Urinary bladder (tissue), 4 donors: ENCODE data around the gene SRP9. TPM values are rescaled to one million over a fixed set of nuclear protein-coding genes. Genes with fewer than 3 reads are reported as not detected.
A peak's percentile ranks its signal among the peaks of the same experiment; 100 is the strongest.

Source experiments
- DNase-seq: peaks from one replicate; pipeline ENCODE4 v3.0.0-alpha.2; 2015; ENCODE audit errors: extremely low spot score
- H3K27ac ChIP-seq: one replicate; pipeline ENCODE4 v1.5.1; 2013; ENCODE audit warnings: low read depth, mild to moderate bottlenecking, moderate library complexity
- H3K36me3 ChIP-seq: one replicate; pipeline ENCODE4 v1.6.1; 2013; ENCODE audit warnings: mild to moderate bottlenecking, moderate library complexity; ENCODE audit not compliant: insufficient read depth
- H3K4me1 ChIP-seq: one replicate; pipeline ENCODE4 v1.6.1; 2013; ENCODE audit warnings: mild to moderate bottlenecking, moderate library complexity; ENCODE audit not compliant: insufficient read depth
- H3K4me3 ChIP-seq: one replicate; pipeline ENCODE4 v1.5.1; 2013; ENCODE audit warnings: low read depth, low read length
- WGBS: extraction: QIAGEN DNeasy Blood & Tissue Kit; methylation state at CpG from one replicate; pipeline ENCODE4 v1.1.7; 2013; 5-methylcytosine and 5-hydroxymethylcytosine counted together
- polyA plus RNA-seq: library from polyadenylated mRNA; stranded (reverse); fragments of 200-250 nt; gene quantifications from one replicate; pipeline ENCODE4 v1.2.3, GENCODE V29; 2013
- total RNA-seq: library from RNA; depleted of rRNA; stranded (reverse); fragments of >200 nt; gene quantifications from one replicate; pipeline ENCODE4 v1.2.3, GENCODE V29; 2014
- donor health status: healthy with polysubstance abuse.
- donor health status: healthy.

Gene SRP9, protein sequence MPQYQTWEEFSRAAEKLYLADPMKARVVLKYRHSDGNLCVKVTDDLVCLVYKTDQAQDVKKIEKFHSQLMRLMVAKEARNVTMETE
- total RNA-seq (389 TPM), polyA plus RNA-seq (236 TPM)

DNA sequence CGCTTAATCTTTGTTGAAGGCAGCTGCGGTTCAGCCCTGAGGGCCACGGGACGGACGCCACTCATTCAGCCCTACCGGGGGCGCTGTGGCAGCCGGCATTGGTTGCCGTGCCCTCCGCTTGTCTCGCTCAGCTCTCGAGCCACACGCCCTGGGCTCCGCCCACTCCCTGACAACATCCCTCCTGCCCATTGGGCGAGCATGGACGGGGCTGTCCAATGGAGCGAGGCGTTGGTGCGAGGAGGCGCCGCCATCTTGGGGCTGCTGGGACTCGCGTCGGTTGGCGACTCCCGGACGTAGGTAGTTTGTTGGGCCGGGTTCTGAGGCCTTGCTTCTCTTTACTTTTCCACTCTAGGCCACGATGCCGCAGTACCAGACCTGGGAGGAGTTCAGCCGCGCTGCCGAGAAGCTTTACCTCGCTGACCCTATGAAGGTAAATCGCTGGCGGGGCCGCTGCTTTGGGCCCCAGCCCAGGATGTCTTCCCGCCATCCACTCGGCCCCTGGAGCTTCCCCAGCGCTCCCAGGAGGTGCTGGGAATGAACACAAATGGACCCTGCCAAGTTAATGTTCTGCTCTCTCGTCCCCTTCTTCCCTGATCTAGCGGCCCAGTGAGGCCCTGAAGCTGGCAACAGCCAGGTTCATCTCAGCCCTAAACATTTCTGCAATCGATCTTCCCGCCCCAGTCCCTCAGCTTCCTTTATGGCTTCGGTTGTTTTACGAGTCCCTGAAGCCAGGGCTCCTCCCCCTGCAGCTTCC lies at the start of gene SRP9:
SRP9 (plus strand) TSS at position 244 of the 754 bp plus-strand sequence; CDS start at position 359, 115 bp downstream.
- H3K4me3 ChIP-seq = peak within 1 kb of the TSS; percentile 65
- peak; percentile 97 for DNase-seq
- peaks cover 1% of the 10 kb centered on the region for H3K4me1 ChIP-seq
- no peaks in the 10 kb centered on the region for H3K36me3 ChIP-seq
- under 1% methylated on average over 46 of the region's 46 CpGs for WGBS
- H3K27ac ChIP-seq = peak within 1 kb of the TSS; percentile 98

DNA sequence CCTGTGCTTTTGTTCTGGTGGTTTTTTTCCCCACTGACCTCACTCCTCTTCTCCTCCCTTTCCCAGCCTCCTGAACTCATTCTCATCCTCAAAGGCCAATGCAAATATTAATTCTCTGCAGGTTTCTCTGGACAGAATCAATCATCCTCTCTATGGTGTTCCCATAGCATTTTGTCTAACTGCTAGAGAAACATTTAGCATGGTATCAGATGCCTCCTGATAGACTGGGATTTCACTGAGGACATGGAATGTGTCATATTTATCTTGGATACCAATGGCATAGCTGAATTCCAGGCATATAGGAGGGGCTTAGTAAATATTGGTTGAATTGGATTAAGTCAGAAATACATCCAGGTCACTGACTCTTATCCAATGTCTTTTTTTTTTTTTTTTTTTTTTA lies 46.1 kb upstream of the SRP9 start:
- Histone ChIP-seq H3K27ac (no peak overlapping the region), H3K36me3 (no peaks in the 10 kb centered on the region), H3K4me3 (no peak overlapping the region), H3K4me1 (no peaks in the 10 kb centered on the region)
- DNase-seq = no peak

DNA sequence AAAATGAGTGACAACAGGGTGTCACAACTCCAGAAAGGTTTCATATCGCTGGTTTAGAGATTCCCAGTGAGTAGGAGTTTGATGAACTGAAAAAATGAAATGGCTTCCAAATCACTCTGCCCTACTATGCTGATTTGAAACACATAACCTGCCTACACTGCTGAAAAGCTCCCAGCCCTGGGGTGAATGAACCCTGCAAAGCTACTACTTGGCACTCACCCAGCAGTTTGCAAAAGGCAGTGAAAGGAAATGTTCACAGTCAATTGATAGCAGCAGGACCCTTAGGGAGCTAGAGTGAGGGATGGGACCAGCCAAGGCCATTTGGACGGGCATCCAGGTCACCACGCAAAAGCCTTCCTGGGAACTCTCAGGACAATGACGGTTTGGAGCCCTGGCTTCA lies 44.4 kb upstream of the SRP9 start:
- Histone ChIP-seq H3K4me1 (no peaks in the 10 kb centered on the region), H3K27ac (no peak overlapping the region), H3K4me3 (no peak overlapping the region), H3K36me3 (no peaks in the 10 kb centered on the region)
- WGBS = 88% methylated on average over 4 of the region's 4 CpGs
- no peak for DNase-seq

DNA sequence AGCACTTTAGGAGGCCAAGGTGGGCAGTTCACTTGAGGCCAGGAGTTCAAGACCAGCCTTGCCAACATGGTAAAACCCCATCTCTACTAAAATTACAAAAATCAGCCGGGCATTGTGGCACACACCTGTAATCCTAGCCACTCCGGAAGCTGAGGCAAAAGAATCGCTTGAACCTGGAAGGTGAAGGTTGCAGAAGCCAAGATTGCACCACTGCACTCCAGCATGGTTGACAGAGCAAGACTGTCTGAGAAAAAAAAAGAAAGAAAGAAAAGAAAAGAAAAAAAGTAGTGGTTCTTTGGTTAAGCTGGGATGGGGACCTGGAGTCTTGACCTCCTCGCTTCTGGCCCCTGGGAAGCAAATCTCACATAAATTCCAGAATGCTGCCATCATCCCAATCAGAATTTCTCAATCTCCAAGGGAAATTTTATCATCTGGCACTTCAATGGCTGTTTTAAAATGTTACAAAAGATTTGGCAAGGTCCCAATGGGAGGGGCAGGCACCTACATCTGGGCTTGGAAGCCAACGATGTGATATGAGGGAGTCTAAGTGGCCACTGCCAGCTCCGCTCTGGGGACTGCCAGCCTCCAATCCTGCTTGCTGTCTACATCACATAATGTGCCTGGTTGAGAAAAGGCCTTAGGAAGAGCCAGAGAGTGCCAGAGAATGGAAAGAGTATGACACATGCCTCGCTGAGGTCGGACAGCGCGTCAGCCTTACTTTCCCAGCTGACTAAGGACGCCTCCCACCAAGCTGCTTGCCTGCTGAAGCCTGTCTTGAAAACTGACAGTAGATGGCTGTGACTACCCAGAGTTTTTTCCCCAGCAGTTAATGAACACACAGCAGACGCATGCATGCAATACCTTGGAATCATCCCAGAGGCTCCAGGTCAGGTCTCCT lies 42.1 kb upstream of the SRP9 start:
- DNase-seq = peak; percentile 35
- Histone ChIP-seq H3K4me1 (no peaks in the 10 kb centered on the region), H3K27ac (peak overlapping the region; percentile 69), H3K36me3 (no peaks in the 10 kb centered on the region), H3K4me3 (no peak overlapping the region)
- WGBS = 49% methylated on average over 12 of the region's 12 CpGs

DNA sequence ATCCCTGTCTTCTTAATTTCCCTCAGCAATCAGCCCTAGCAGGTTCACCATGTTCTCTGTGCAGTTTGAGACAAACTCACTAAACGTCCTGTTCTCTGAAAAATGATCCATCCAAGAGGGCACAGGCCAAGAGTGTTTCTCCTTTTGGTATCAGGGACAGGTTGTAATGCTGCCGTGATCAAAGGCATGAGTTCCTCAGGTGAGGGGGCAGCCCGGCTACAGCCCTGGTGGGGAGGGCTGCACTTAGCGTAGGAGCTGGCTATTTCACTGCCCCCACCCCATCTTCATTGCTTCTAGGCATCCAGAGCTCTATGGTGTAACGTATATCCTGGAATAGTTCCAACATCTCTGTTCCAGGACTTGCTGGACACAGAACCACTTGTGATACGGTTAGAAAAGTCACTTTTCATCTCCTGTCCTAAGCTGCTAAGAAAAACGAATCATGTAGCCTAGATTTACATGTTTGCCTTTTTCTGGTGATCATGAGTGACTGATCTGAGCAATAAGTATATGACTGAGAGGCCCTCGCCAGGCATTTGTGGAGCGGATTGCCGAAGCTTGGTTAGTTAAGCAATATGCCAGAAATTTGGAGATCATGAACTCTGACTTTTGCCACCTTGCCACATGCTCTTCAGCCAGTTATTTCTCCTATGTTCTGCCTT lies 41.1 kb upstream of the SRP9 start:
- 81% methylated on average over 10 of the region's 10 CpGs for WGBS
- no peaks in the 10 kb centered on the region for H3K36me3 ChIP-seq
- no peak overlapping the region for H3K27ac ChIP-seq
- H3K4me1 ChIP-seq = no peaks in the 10 kb centered on the region
- no peak for DNase-seq
- H3K4me3 ChIP-seq = no peak overlapping the region

DNA sequence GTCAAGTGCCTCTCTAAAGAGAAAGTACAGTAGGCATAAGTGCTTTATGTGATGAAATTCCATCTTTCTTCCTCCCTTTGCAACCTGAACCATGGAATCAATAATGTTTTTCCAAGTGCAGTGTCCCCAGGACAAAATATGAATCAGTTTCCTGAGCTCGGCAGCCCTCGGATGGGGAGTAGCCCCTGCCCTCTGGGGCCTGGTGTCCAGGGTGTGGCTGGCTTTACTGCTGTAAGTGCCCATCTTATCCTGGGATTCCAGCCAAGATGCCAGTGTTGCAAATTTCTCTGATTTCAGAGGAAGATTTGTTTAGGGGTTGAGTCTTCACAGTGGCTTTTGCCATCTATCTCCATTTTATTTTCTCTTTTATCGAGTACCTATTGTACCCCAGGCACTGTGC lies 40.5 kb upstream of the SRP9 start:
- Histone ChIP-seq H3K4me1 (no peaks in the 10 kb centered on the region), H3K27ac (no peak overlapping the region), H3K4me3 (no peak overlapping the region), H3K36me3 (no peaks in the 10 kb centered on the region)
- WGBS = 72% methylated on average over 3 of the region's 3 CpGs
- DNase-seq = no peak

DNA sequence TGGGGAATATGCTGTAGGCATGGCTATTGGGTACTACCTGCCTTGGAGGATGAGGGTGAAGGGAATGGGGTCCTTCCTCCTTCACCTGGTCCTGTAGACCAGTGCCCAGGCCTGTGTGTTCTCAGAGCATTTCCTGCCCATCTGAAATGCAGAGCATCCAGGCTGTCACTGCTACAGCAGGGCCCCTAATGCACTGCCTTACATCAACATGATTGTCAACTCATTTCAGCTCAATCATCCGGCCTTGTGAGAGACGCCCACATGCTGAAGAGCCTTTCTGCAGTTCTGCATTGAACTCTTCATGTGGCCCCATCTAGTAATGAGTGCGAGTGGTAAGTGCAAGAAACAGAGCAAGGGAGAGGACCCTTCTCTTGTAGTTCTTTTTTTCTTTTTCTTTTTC lies 39.8 kb upstream of the SRP9 start:
- Histone ChIP-seq H3K27ac (no peak overlapping the region), H3K36me3 (no peaks in the 10 kb centered on the region), H3K4me1 (no peaks in the 10 kb centered on the region), H3K4me3 (no peak overlapping the region)
- no peak for DNase-seq
- WGBS = 98% methylated on average over 3 of the region's 3 CpGs

DNA sequence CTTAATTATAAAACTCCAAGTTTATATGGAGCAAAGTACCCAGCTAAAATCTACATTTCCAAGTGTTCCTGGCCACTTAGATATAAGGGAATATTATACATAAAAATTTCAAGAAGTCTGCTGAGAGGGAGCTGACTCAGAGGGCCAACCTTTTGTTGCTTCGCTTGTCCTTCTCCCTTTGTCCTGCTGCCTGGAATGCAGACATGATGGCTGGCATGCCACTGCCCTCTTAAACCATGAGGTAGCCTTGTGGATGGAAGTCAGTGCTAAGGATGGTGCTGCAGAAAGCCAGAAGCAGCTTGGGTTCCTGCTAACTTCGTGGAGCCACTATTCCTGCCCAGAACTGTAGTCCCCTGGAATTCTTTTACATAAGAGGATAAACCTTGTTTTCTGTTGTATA lies 38.9 kb upstream of the SRP9 start:
- no peaks in the 10 kb centered on the region for H3K4me1 ChIP-seq
- H3K27ac ChIP-seq = no peak overlapping the region
- WGBS = 96% methylated on average over 2 of the region's 2 CpGs
- no peaks in the 10 kb centered on the region for H3K36me3 ChIP-seq
- no peak for DNase-seq
- H3K4me3 ChIP-seq = no peak overlapping the region

DNA sequence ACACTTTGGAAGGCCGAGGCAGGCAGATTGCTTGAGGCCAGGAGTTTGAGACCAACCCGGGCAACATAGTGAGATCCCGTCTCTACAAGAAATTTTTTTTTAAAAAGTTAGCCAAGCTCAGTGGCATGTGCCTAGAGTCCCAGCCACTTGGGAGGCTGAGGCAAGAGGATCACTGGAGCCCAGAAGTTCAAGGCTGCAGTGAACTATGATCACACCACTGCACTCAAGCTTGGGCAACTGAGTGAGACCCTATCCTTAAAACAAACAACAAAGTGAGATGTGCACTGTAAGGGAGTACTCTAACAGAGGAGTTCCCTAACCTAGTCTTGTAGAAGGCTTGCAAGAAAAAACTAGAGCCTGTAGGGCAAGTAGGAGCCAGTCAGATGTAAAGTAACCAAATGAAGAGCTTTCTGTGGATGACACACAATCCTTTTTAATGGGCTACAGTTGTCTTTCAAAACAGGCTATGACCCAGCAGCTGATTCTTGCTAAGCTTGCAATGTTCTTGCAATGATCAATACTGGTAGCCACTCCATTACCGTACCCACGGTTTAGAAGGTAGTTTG lies 38.0 kb upstream of the SRP9 start:
- H3K27ac ChIP-seq = no peak overlapping the region
- WGBS = 97% methylated on average over 5 of the region's 5 CpGs

DNA sequence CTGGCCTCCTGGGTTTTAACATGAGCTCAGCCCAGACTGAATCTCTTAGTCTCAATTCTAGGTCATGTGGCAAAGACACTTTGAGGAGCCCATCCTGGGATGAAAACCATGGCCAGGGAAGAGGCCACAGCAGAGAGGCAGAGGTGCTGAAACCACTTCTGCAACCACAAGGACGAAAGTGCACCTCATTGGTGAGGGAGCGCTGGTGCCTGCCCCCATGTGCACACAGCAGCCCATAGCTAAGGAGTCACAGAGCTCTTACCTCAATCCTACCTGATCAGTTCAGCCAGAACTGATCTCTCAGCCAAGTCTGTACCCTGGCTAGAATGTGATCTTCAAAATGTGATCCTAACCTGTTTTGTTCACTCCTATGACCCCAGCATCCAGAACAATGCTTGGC lies 32.9 kb upstream of the SRP9 start:
- H3K4me1 ChIP-seq = no peaks in the 10 kb centered on the region
- no peaks in the 10 kb centered on the region for H3K36me3 ChIP-seq
- 99% methylated on average over 2 of the region's 2 CpGs for WGBS
- no peak overlapping the region for H3K27ac ChIP-seq
- DNase-seq = no peak
- H3K4me3 ChIP-seq = no peak overlapping the region

More for the DNA sequence above, 38.0 kb upstream of the SRP9 start:
- no peak for DNase-seq
- Histone ChIP-seq H3K4me1 (no peaks in the 10 kb centered on the region), H3K36me3 (no peaks in the 10 kb centered on the region), H3K4me3 (no peak overlapping the region)

DNA sequence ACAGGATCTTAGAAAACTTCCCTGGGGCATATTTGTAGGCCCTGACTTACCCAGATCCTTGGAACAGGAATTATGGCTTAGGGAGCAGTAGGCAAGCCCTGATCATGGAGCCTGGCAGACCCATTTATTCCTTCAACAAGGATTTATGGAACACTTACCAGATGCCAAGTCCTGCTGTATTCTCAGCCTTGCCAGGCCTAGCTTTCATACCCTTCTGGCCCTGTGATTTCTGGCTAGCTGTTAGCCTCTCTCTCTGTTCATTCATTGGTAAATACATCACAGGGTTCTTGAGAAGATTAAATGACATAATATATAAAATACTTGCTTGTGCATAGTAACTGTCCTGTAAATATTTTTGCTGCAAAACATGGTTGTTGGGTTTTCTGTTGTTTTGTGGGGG lies 32.4 kb upstream of the SRP9 start:
- no peaks in the 10 kb centered on the region for H3K36me3 ChIP-seq
- no peak overlapping the region for H3K4me3 ChIP-seq
- H3K27ac ChIP-seq = no peak overlapping the region
- no peak for DNase-seq
- H3K4me1 ChIP-seq = no peaks in the 10 kb centered on the region

DNA sequence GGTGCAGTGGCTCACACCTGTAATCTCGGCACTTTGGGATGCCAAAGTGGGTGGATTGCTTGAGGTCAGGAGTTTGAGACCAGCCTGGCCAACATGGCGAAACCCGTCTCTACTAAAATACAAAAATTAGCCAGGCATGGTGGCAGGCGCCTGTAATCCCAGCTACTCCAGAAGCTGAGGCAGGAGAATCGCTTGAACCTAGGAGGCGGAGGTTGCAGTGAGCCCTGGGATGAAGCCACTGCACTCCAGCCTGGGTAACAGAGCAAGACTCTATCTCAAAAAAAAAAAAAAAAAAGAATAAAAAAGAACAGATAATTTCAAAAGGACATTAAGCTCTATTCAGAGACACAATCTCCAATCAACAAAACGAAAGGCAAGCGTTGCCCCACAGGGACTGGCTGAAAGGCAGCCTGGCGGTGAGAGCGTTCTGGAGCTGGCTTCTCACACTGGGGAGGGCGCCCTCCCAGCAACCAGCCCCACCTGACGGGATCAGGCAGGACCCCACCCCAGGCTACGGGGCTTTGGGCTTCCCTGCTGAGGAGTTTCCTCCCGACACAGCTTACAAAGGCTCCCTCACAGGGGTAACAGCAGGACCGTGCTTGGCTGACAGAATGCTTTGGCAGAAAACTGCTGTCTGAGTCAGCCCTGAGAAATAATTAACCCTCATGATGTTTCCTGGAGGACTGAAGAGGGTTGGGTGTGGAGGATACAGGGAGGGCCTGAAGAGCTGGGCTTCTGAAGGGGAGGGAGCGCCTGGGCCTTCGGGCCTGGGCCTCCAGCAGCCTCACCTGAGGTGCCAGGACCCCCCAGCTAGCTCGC lies 31.1 kb upstream of the SRP9 start:
- WGBS = 25% methylated on average over 18 of the region's 18 CpGs
- Histone ChIP-seq H3K36me3 (no peaks in the 10 kb centered on the region), H3K4me1 (no peaks in the 10 kb centered on the region), H3K4me3 (peak overlapping the region; percentile 37), H3K27ac (peak overlapping the region; percentile 91)
- DNase-seq = peak; percentile 85

DNA sequence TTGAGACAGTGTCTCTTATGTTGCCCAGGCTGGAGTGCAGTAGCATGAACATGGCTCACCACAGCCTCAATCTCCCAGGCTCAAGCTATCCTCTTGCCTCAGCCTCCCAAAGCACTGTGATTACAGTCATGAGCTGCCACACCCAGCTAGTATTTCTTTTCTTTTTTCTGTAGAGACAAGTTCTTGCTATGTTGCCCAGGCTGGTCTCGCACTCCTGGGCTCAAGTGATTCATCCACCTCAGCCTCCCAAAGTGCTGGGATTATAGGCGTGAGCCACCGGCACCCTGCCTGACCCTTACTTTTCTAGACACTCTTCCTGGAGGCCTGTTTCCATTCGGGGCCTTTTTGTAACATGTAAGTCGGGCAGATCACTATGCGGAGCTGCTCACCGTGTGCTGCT lies 30.1 kb upstream of the SRP9 start:
- Histone ChIP-seq H3K4me3 (no peak overlapping the region), H3K27ac (peak overlapping the region; percentile 91), H3K36me3 (no peaks in the 10 kb centered on the region), H3K4me1 (no peaks in the 10 kb centered on the region)
- WGBS = 71% methylated on average over 7 of the region's 7 CpGs
- no peak for DNase-seq
